ENCODE data around the gene GALNT14. TPM values are rescaled to one million over a fixed set of nuclear protein-coding genes. Genes with fewer than 3 reads are reported as not detected.

GALNT14 gene
- total RNA-seq, 1 experiment from 2014 or later, result 2.7 TPM

GRCh38 chr2:31089645-31090044 is 48.6 kb downstream of the GALNT14 start:
- Histone ChIP-seq H3T11ph (ENCODE audit: low read length) (no peak overlapping the region), H3K79me2 (ENCODE audit: insufficient read depth, low read length) (no peaks in the 10 kb centered on the region), H3K4me1 (ENCODE audit: insufficient read depth, low read length) (no peaks in the 10 kb centered on the region), H3K14ac (ENCODE audit: insufficient read depth, low read length) (no peak overlapping the region), H3K9ac (ENCODE audit: extremely low read depth, insufficient read length, low read length) (no peak overlapping the region), H3K79me1 (ENCODE audit: insufficient read depth, low read depth, low read length, poor library complexity, severe bottlenecking) (no peaks in the 10 kb centered on the region), H2BK15ac (ENCODE audit: low read depth, low read length) (no peak overlapping the region), H3K18ac (ENCODE audit: insufficient read length, low read depth, low read length) (no peak overlapping the region), H3K4ac (ENCODE audit: low read depth, low read length) (no peak overlapping the region), H3K27ac (ENCODE audit: insufficient read length, low read depth, low read length) (no peak overlapping the region), H4K5ac (ENCODE audit: insufficient read length, low read depth, low read length) (no peak overlapping the region), H4K91ac (ENCODE audit: insufficient read length, low read depth, low read length) (no peak overlapping the region), H3K56ac (ENCODE audit: insufficient read length, low read depth, low read length) (no peak overlapping the region), H2BK12ac (ENCODE audit: insufficient read length, low read depth, low read length) (no peak overlapping the region), H2BK5ac (ENCODE audit: insufficient read length, low read length) (no peak overlapping the region), H2AFZ (ENCODE audit: low read length) (no peak overlapping the region), H3K9me3 (ENCODE audit: control insufficient read depth, low read depth, low read length) (no peaks in the 10 kb centered on the region), H2BK20ac (ENCODE audit: low read depth, low read length, poor library complexity, severe bottlenecking) (no peak overlapping the region), H4K20me1 (ENCODE audit: control insufficient read depth, insufficient read depth, insufficient read length) (no peaks in the 10 kb centered on the region), H3K4me2 (ENCODE audit: insufficient read depth, insufficient read length, low read length) (no peak overlapping the region), H2BK120ac (ENCODE audit: low read depth, low read length, poor library complexity, severe bottlenecking) (no peak overlapping the region), H3K23me2 (ENCODE audit: insufficient read length, low read depth, low read length, poor library complexity, severe bottlenecking) (no peaks in the 10 kb centered on the region), H3K23ac (ENCODE audit: insufficient read length, low read depth, low read length) (no peak overlapping the region), H3K27me3 (ENCODE audit: insufficient read depth, low read length) (no peaks in the 10 kb centered on the region), H4K8ac (replicated peaks; ENCODE audit: insufficient read length, low read depth, low read length) (no peak overlapping the region), H2AK5ac (ENCODE audit: insufficient read length, low read length) (no peak overlapping the region)
- no peaks in the 10 kb centered on the region for H3K9me3 Mint-ChIP-seq
- H3K36me3 Mint-ChIP-seq (ENCODE audit: insufficient read depth in 1 of 3, low read depth in 3 of 3), result no peaks in the 10 kb centered on the region; a peak in 1 of 7 replicates
- H3K4me1 Mint-ChIP-seq, result no peaks in the 10 kb centered on the region
- WGBS (ENCODE audit: extremely low coverage, insufficient read length, low lambda C conversion rate), result no CpG with 5 or more reads among the region's 2 CpGs
- peaks cover 11% of the 10 kb centered on the region; the same call in 1 of the 2 replicates for H3K27me3 Mint-ChIP-seq (ENCODE audit: low read depth)
- DNase-seq, result no peak
- no peak for TF ChIP-seq CTCF (conservative IDR thresholded peaks at IDR 0.05)
- no peak overlapping the region for H3K27ac Mint-ChIP-seq
- H3K4me3 Mint-ChIP-seq, result no peak overlapping the region

Measured in H9 (cell line).